GM13976 (cell line): ENCODE measurements around the gene ALOX12B.
"Not testable (repeated sequence)": the region's sequence is repeated elsewhere in the genome, so short reads cannot be mapped to it uniquely, and the experiment has no call there.

Experiments
- DNase-seq: peaks from one replicate; pipeline ENCODE4 v3.0.0; 2012; ENCODE audit warnings: low spot score
- in situ Hi-C: fragments of 300-500 bp; cut with MboI; formaldehyde crosslinking; loops from one replicate; pipeline ENCODE4 v1.12.0; 2022; ENCODE audit warnings: low sequenced_read_pairs, mixed read lengths, inconsistent platforms; ENCODE audit not compliant: unreplicated experiment
- TF ChIP-seq, protein P1 (sequence below): IDR thresholded peaks from 2 replicates; pipeline ENCODE4 v1.5.1; 2012; ENCODE audit warnings: borderline replicate concordance, mild to moderate bottlenecking; ENCODE audit not compliant: insufficient read depth; ENCODE audit errors: extremely low read depth, missing control alignments, control extremely low read depth

The ALOX12B gene

DNA sequence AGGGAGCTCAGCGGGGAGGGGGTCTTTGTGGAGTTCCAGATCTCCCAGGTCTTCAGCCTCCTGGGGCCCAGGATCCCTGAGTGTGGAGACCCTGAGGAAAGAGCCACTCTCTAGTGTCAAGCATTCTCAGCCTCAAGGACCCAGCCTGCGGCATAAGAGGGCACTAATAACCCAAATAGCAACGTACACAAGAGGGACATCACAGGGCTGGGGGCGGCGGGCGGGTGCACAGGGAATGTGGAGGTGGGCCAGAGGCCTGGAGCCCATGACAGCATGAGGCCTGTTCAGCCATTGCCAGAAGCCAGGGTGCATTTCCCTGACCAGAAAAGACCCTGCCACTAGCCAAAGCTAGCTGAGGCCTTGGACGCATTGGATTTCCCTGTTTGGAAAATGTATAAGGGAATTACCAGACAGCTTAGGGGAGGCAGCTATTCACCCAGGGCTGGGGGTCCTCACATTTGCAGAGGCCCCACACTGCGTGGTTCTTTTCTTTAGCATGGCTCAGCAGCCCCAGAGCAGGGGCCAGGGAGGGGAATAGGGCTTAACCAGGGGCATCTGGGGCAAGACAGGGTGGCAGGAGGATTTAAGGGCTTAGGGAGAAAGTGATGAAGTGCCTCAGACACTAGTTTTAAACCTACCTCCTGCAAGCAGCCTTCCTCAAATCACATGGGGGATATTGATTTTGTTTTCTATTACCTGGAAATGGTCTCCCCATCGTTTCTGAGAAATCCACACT is 62.2 kb downstream of the ALOX12B start:
- in situ Hi-C loops: no loop called here
- no peak for DNase-seq
- TF ChIP-seq, protein P1, sequence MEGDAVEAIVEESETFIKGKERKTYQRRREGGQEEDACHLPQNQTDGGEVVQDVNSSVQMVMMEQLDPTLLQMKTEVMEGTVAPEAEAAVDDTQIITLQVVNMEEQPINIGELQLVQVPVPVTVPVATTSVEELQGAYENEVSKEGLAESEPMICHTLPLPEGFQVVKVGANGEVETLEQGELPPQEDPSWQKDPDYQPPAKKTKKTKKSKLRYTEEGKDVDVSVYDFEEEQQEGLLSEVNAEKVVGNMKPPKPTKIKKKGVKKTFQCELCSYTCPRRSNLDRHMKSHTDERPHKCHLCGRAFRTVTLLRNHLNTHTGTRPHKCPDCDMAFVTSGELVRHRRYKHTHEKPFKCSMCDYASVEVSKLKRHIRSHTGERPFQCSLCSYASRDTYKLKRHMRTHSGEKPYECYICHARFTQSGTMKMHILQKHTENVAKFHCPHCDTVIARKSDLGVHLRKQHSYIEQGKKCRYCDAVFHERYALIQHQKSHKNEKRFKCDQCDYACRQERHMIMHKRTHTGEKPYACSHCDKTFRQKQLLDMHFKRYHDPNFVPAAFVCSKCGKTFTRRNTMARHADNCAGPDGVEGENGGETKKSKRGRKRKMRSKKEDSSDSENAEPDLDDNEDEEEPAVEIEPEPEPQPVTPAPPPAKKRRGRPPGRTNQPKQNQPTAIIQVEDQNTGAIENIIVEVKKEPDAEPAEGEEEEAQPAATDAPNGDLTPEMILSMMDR: no peak

DNA sequence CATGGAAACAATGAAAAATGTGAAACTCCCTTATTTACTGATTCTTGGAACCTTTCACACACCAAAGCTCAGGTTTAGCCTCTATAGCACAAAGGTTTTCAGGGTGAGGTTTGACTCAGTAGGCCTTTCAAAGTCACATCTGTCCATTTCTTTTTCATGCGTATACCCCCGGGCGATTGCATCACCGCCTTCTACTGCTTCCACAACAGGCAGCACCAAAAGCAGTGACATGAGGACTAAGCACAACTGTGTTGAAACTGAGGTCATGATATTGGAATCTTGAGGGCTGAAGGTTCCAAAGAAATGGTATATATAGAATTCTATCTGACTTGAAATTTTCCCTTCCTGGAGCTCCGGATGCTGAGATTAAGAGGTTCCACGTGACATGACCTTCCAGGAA is 63.4 kb downstream of the ALOX12B start:
- DNase-seq, in situ Hi-C loops: not testable (repeated sequence)
